ENCODE measurements around the gene ACSL1. TPM values are rescaled to one million over a fixed set of nuclear protein-coding genes. Genes with fewer than 3 reads are reported as not detected.
"Not testable (repeated sequence)": the region's sequence is repeated elsewhere in the genome, so short reads cannot be mapped to it uniquely, and the experiment has no call there.

The ACSL1 gene
- total and polyA plus RNA-seq, 2 experiments from 2014 or later: 6.2 to 13.1 TPM

- Histone ChIP-seq H3K27me3 (ENCODE audit: insufficient read depth) (no peaks in the 10 kb centered on the region), H2AFZ (no peak overlapping the region), H3K4me2 (no peak overlapping the region), H3K79me2 (replicated peaks; ENCODE audit: insufficient read depth) (no peaks in the 10 kb centered on the region), H4K20me1 (replicated peaks; ENCODE audit: insufficient read depth) (no peaks in the 10 kb centered on the region), H3K4me1 (ENCODE audit: insufficient read depth) (peaks cover 27% of the 10 kb centered on the region), H3F3A (replicated peaks; ENCODE audit: low read depth) (no peaks in the 10 kb centered on the region), H3K9me2 (ENCODE audit: insufficient read depth) (no peaks in the 10 kb centered on the region), H3K36me3 (ENCODE audit: insufficient read depth) (no peaks in the 10 kb centered on the region), H3K27ac (ENCODE audit: low read depth) (no peak overlapping the region), H3K4me3 (no peak overlapping the region)
- Mint-ChIP-seq H3K27ac (no peak overlapping the region), H3K9me3 (peaks cover 34% of the 10 kb centered on the region), H3K36me3 (ENCODE audit: low read depth) (peaks cover 27% of the 10 kb centered on the region), H3K4me3 (no peak overlapping the region), H3K4me1 (peaks cover 29% of the 10 kb centered on the region), H3K27me3 (ENCODE audit: insufficient read depth, low read depth, poor library complexity) (peaks cover 10% of the 10 kb centered on the region)
- no peak for ATAC-seq
- TF ChIP-seq REST (IDR thresholded peaks at IDR 0.05; ENCODE audit: unreplicated experiment) (no peak), ZNF114 (CRISPR knock-in tag; IDR thresholded peaks at IDR 0.05) (no peak), EZH2phosphoT487 (IDR thresholded peaks at IDR 0.05; ENCODE audit: unreplicated experiment) (no peak), EZH2 (IDR thresholded peaks at IDR 0.05; ENCODE audit: low read depth, unreplicated experiment) (no peak), NANOG (IDR thresholded peaks at IDR 0.05; ENCODE audit: borderline replicate concordance) (no peak), CTCF (conservative IDR thresholded peaks at IDR 0.05; ENCODE audit: low read depth in 2 of 2) (no peak), POLR2AphosphoS5 (IDR thresholded peaks at IDR 0.05; ENCODE audit: low read depth) (no peak), CREB1 (CRISPR knock-in tag; IDR thresholded peaks at IDR 0.05; ENCODE audit: low read depth) (no peak)
- DNase-seq (ENCODE audit: low spot score): no peak
Measured at GRCh38 chr4:184743650-184744049, 82.1 kb downstream of the ACSL1 start.

GRCh38 chr4:184741651-184742050 is 84.1 kb downstream of the ACSL1 start:
- H3K79me2 ChIP-seq (replicated peaks; ENCODE audit: insufficient read depth); H3K4me3 Mint-ChIP-seq; H3K27ac Mint-ChIP-seq; H3K27me3 Mint-ChIP-seq (ENCODE audit: insufficient read depth, low read depth, poor library complexity); H3K9me2 ChIP-seq (ENCODE audit: insufficient read depth); H3K36me3 ChIP-seq (ENCODE audit: insufficient read depth); DNase-seq (ENCODE audit: low spot score); H3K4me1 ChIP-seq (ENCODE audit: insufficient read depth); H2AFZ ChIP-seq; H3K27me3 ChIP-seq (ENCODE audit: insufficient read depth); ATAC-seq; H4K20me1 ChIP-seq (replicated peaks; ENCODE audit: insufficient read depth); H3K4me2 ChIP-seq; H3F3A ChIP-seq (replicated peaks; ENCODE audit: low read depth); H3K27ac ChIP-seq (ENCODE audit: low read depth); H3K4me3 ChIP-seq: not testable (repeated sequence)
- H3K36me3 Mint-ChIP-seq (ENCODE audit: low read depth): peaks cover 27% of the 10 kb centered on the region
- H3K9me3 Mint-ChIP-seq: peaks cover 36% of the 10 kb centered on the region
- peaks cover 12% of the 10 kb centered on the region for H3K4me1 Mint-ChIP-seq

All from GM23338 (cell line).